Fibroblast of lung (primary cell): ENCODE data around the gene AK8. TPM values are rescaled to one million over a fixed set of nuclear protein-coding genes. Genes with fewer than 3 reads are reported as not detected.

Experiments used
- DNase-seq, 2 donors: peaks; one replicate each; pipeline versions ENCODE4 v3.0.0 to v3.0.0-alpha.2; 2010; ENCODE audit warnings: low read depth in 2 of 2
- H2AFZ ChIP-seq: 2 replicates; pipeline ENCODE4 v1.5.1; 2012; ENCODE audit warnings: low read length, control low read depth, inconsistent platforms
- H3K27ac ChIP-seq: 2 replicates; pipeline ENCODE4 v1.5.1; 2011; ENCODE audit warnings: low read length, control low read depth; ENCODE audit not compliant: insufficient read depth
- H3K27me3 ChIP-seq: 2 replicates; pipeline ENCODE4 v1.5.1; 2011; ENCODE audit warnings: mild to moderate bottlenecking, low read length; ENCODE audit not compliant: control insufficient read depth, insufficient read depth
- H3K36me3 ChIP-seq: 2 replicates; pipeline ENCODE4 v1.5.1; 2011; ENCODE audit warnings: low read length; ENCODE audit not compliant: control insufficient read depth, insufficient read depth
- H3K4me1 ChIP-seq: 2 replicates; pipeline ENCODE4 v1.5.1; 2011; ENCODE audit warnings: low read length; ENCODE audit not compliant: control insufficient read depth, insufficient read depth; ENCODE audit errors: extremely low read depth
- H3K4me2 ChIP-seq: 2 replicates; pipeline ENCODE4 v1.5.1; 2011; ENCODE audit warnings: low read length, control low read depth; ENCODE audit not compliant: insufficient read depth; ENCODE audit errors: extremely low read depth
- H3K4me3 ChIP-seq, 4 experiments: fragments of 200-600 bp in 1 of 4; sonication (generic) in 1 of 4; replicated peaks in 1 of 4; 2 replicates each; pipeline ENCODE4 v1.5.1; 2011 to 2016; ENCODE audit warnings: low read length in 4 of 4, low read depth in 3 of 4, mild to moderate bottlenecking in 3 of 4, control low read depth in 2 of 4, inconsistent platforms in 1 of 4, mixed read lengths in 1 of 4; ENCODE audit not compliant: insufficient read depth in 1 of 4; ENCODE audit errors: control extremely low read depth in 1 of 4
- H3K79me2 ChIP-seq: 2 replicates; pipeline ENCODE4 v1.5.1; 2012; ENCODE audit warnings: mild to moderate bottlenecking, low read length, inconsistent platforms; ENCODE audit not compliant: control insufficient read depth, insufficient read depth
- H3K9ac ChIP-seq: 2 replicates; pipeline ENCODE4 v1.5.1; 2011; ENCODE audit warnings: mild to moderate bottlenecking, low read length, control low read depth; ENCODE audit not compliant: insufficient read depth
- H3K9me3 ChIP-seq: 2 replicates; pipeline ENCODE4 v1.5.1; 2012; ENCODE audit warnings: low read depth, low read length; ENCODE audit not compliant: control insufficient read depth, insufficient read depth
- H4K20me1 ChIP-seq: 2 replicates; pipeline ENCODE4 v1.5.1; 2011; ENCODE audit warnings: low read length; ENCODE audit not compliant: control insufficient read depth, insufficient read depth; ENCODE audit errors: extremely low read depth
- EZH2 ChIP-seq: IDR thresholded peaks from 2 replicates; pipeline ENCODE4 v1.5.1; 2012; ENCODE audit warnings: low read length, control low read depth, mild to moderate bottlenecking; ENCODE audit errors: missing control alignments
- polyA plus RNA-seq, 2 donors: library from polyadenylated mRNA; depleted of rRNA in 1 of 2; stranded (reverse) in 1 of 2; unstranded in 1 of 2; fragments of >200 nt; gene quantifications; 2 replicates each; pipeline ENCODE4 v1.2.1, GENCODE V29; 2011 to 2012; ENCODE audit warnings: missing spikeins in 1 of 2
- total RNA-seq: library from RNA; depleted of rRNA; stranded (reverse); fragments of >200 nt; gene quantifications from 2 replicates; pipeline ENCODE4 v1.2.1, GENCODE V29; 2014
- TF ChIP-seq, protein P1 (sequence below), 2 donors: IDR thresholded peaks in 1 of 2; conservative IDR thresholded peaks in 1 of 2; 1 replicate in 1 of 2; 2 replicates in 1 of 2; pipeline ENCODE4 v1.5.1; 2011 to 2012; ENCODE audit warnings: low read length in 2 of 2, control low read depth in 1 of 2, inconsistent platforms in 1 of 2, low read depth in 1 of 2, mild to moderate bottlenecking in 1 of 2

Gene AK8
- total and polyA plus RNA-seq, 2 donors (not counting 1 experiment from before 2014, with no cell fraction given) = 0.17 to 0.50 TPM

DNA sequence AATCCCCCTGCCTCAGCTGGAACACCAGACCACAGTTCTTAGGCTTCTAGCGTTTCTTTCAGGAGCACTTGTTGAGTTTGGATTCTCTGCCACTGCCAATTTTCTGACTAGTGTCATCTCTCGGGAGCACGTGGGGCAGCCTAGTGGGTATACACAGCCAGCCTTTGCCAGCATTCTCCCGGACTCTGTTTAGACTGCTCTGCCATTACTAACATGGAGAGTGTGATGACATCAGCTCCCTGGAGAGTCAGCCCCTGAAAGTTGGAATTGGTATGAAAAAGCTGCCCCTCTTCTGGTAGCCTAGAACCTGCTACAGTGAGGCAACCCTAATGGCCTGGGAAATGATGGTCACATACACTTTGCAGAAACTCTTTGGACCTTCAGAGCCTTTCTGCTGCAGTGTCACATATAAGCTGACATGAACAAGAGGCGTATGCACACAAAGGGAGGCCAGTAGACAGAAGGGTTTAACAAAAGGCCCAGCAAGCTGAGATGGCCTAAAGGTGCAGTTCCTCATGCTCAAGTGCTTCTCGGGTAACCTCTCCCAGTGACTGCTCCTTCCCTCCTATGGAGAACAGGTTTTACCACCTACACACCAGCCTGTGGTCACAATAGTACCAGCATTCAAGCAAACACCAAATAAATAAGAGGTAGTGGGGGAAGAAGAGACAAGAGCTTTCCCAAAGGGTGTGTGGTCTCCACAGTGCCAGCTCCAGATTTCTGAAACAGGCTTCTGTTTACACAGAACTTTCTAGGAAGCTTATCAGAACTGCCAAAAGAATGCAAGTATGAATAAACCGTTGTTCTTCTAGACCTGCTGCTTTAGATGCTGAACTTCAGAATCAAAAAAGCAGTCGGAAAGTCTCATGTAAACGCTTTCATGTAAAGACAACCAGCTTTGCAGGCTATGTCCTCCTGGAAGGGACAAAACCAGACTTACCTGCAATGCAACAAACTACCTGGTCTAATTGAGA is 17.1 kb upstream of the AK8 start:
- no peak for DNase-seq
- H3K4me3 ChIP-seq = no peak overlapping the region
- no peaks in the 10 kb centered on the region for H3K27me3 ChIP-seq
- H3K36me3 ChIP-seq = peaks cover 19% of the 10 kb centered on the region
- H4K20me1 ChIP-seq = no peaks in the 10 kb centered on the region
- no peak overlapping the region for H3K27ac ChIP-seq
- H3K9me3 ChIP-seq = no peaks in the 10 kb centered on the region
- TF ChIP-seq EZH2 = no peak
- TF ChIP-seq, protein P1, sequence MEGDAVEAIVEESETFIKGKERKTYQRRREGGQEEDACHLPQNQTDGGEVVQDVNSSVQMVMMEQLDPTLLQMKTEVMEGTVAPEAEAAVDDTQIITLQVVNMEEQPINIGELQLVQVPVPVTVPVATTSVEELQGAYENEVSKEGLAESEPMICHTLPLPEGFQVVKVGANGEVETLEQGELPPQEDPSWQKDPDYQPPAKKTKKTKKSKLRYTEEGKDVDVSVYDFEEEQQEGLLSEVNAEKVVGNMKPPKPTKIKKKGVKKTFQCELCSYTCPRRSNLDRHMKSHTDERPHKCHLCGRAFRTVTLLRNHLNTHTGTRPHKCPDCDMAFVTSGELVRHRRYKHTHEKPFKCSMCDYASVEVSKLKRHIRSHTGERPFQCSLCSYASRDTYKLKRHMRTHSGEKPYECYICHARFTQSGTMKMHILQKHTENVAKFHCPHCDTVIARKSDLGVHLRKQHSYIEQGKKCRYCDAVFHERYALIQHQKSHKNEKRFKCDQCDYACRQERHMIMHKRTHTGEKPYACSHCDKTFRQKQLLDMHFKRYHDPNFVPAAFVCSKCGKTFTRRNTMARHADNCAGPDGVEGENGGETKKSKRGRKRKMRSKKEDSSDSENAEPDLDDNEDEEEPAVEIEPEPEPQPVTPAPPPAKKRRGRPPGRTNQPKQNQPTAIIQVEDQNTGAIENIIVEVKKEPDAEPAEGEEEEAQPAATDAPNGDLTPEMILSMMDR (conservative IDR thresholded peaks at IDR 0.05 in 1 of 2, IDR thresholded peaks at IDR 0.05 in 1 of 2; ENCODE audit: low read depth in 1 of 2, low read length in 2 of 2) = no peak
- no peak overlapping the region for H3K9ac ChIP-seq
- no peak overlapping the region for H3K4me2 ChIP-seq
- H2AFZ ChIP-seq = no peak overlapping the region
- H3K79me2 ChIP-seq = no peaks in the 10 kb centered on the region
- H3K4me1 ChIP-seq = no peaks in the 10 kb centered on the region

DNA sequence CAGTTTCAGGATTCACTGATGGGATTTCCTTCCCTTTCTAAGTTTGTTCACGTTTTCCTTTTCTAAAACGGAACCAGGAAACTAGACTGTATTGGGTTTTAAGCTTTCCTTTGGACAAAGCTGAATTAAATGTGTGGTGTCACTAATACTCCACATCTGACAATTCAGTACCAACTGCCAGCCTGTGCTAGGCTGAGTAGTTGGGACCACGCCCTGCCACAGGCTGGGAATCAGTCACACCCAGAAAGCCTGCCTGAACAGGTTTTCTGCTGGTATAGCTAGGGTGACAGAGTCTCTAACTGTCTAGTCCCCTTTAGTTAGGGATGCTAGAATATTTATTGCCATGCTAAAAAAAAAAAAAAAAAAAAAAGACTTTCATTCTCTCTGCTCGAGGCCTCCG is 16.3 kb upstream of the AK8 start:
- TF ChIP-seq, protein P1 (conservative IDR thresholded peaks at IDR 0.05 in 1 of 2, IDR thresholded peaks at IDR 0.05 in 1 of 2; ENCODE audit: low read depth in 1 of 2, low read length in 2 of 2) = no peak
- TF ChIP-seq EZH2 = no peak
- no peak overlapping the region for H3K4me2 ChIP-seq
- no peaks in the 10 kb centered on the region for H3K9me3 ChIP-seq
- no peak overlapping the region for H3K27ac ChIP-seq
- peaks cover 17% of the 10 kb centered on the region for H3K36me3 ChIP-seq
- H3K79me2 ChIP-seq = no peaks in the 10 kb centered on the region
- no peak for DNase-seq
- H3K4me3 ChIP-seq = no peak overlapping the region
- H4K20me1 ChIP-seq = no peaks in the 10 kb centered on the region
- no peak overlapping the region for H2AFZ ChIP-seq
- H3K4me1 ChIP-seq = no peaks in the 10 kb centered on the region
- no peaks in the 10 kb centered on the region for H3K27me3 ChIP-seq
- H3K9ac ChIP-seq = no peak overlapping the region

DNA sequence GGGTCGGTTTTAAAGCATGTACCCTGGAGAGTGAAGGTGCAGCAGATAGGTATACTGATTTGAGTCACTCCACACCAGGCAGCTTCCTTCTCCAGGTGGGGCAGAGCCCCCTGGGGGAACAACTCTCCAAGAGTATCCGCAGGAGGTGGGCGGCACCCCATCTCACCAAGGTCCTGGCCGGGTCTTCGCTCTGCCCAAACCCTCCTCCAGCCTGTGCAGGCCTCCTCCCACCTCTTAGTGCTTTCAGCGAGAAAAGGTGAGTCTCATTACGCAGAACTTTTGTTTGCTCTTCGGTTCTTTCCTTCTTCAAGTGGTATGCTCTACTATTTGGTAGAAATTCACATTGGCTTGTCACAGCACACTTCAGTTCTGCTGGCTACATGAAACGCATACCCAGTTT is 14.3 kb upstream of the AK8 start:
- Histone ChIP-seq H3K27me3 (no peaks in the 10 kb centered on the region), H3K4me1 (no peaks in the 10 kb centered on the region), H3K79me2 (no peaks in the 10 kb centered on the region), H3K9ac (no peak overlapping the region), H3K4me3 (no peak overlapping the region), H3K4me2 (no peak overlapping the region), H3K27ac (no peak overlapping the region), H3K36me3 (peaks cover 10% of the 10 kb centered on the region), H2AFZ (no peak overlapping the region), H4K20me1 (no peaks in the 10 kb centered on the region), H3K9me3 (no peaks in the 10 kb centered on the region)
- TF ChIP-seq, protein P1 (conservative IDR thresholded peaks at IDR 0.05 in 1 of 2, IDR thresholded peaks at IDR 0.05 in 1 of 2; ENCODE audit: low read depth in 1 of 2, low read length in 2 of 2) = no peak
- TF ChIP-seq EZH2 = no peak
- no peak for DNase-seq
